ENCODE data around the gene STRA6. TPM values are rescaled to one million over a fixed set of nuclear protein-coding genes. Genes with fewer than 3 reads are reported as not detected.

Gene STRA6
- total and polyA plus RNA-seq, 2 of the 8 experiments (the other 6 are each of a cell fraction or from before 2014, with no cell fraction given) = 9.3 to 14.5 TPM

- TF ChIP-seq CHD7 (IDR thresholded peaks at IDR 0.05; ENCODE audit: insufficient replicate concordance, low read length) = no peak
- no peak for TF ChIP-seq GTF2F1 (IDR thresholded peaks at IDR 0.05; ENCODE audit: borderline replicate concordance, low read depth, low read length)
- no peak for TF ChIP-seq SRF (IDR thresholded peaks at IDR 0.05; ENCODE audit: low read depth, low read length)
- no peak for TF ChIP-seq EZH2 (IDR thresholded peaks at IDR 0.05; ENCODE audit: low read depth, low read length, severe bottlenecking)
- no peak for TF ChIP-seq ZNF274 (IDR thresholded peaks at IDR 0.05; ENCODE audit: borderline replicate concordance, extremely low read depth, low read length)
- TF ChIP-seq SIRT6 (IDR thresholded peaks at IDR 0.05; ENCODE audit: low read length) = no peak
- TF ChIP-seq CREB1 (IDR thresholded peaks at IDR 0.05) = no peak
Measured at GRCh38 chr15:74156678-74157411, 45.7 kb downstream of the STRA6 start (continued).

Measured in H1 (cell line).